Neuronal stem cell (in vitro differentiated cells): Measurements from ENCODE around the gene RBKS.

Source experiments
- DNase-seq: peaks from one replicate; pipeline ENCODE4 v3.0.0-alpha.2; 2013; ENCODE audit warnings: low spot score
- H2AFZ ChIP-seq: one replicate; pipeline ENCODE4 v1.6.1; 2013; ENCODE audit warnings: mild to moderate bottlenecking, low read length, inconsistent platforms
- H2AK5ac ChIP-seq: 2 replicates; pipeline ENCODE4 v1.6.1; 2013; ENCODE audit warnings: low read depth, mild to moderate bottlenecking, inconsistent platforms, low read length, moderate library complexity, mixed read lengths
- H2BK120ac ChIP-seq: 2 replicates; pipeline ENCODE4 v1.6.1; 2013; ENCODE audit warnings: low read depth, mild to moderate bottlenecking, inconsistent platforms, low read length, moderate library complexity, mixed read lengths
- H2BK12ac ChIP-seq: one replicate; pipeline ENCODE4 v1.6.1; 2013; ENCODE audit warnings: low read length, inconsistent platforms
- H2BK15ac ChIP-seq: 2 replicates; pipeline ENCODE4 v1.6.1; 2013; ENCODE audit warnings: mild to moderate bottlenecking, low read length, inconsistent platforms, mixed read lengths
- H2BK5ac ChIP-seq: one replicate; pipeline ENCODE4 v1.6.1; 2013; ENCODE audit warnings: inconsistent platforms, mild to moderate bottlenecking, low read length, moderate library complexity
- H3K14ac ChIP-seq: one replicate; pipeline ENCODE4 v1.6.1; 2013; ENCODE audit warnings: low read length, inconsistent platforms
- H3K18ac ChIP-seq: 2 replicates; pipeline ENCODE4 v1.6.1; 2013; ENCODE audit warnings: low read length, inconsistent platforms
- H3K23ac ChIP-seq: 2 replicates; pipeline ENCODE4 v1.6.1; 2013; ENCODE audit warnings: low read depth, mild to moderate bottlenecking, mixed read lengths, low read length, inconsistent platforms; ENCODE audit not compliant: poor library complexity
- H3K27ac ChIP-seq: replicated peaks from 3 replicates; pipeline ENCODE4 v1.5.1; 2013; ENCODE audit warnings: low read length, inconsistent platforms
- H3K27me3 ChIP-seq, 3 experiments: 2 replicates each; pipeline ENCODE4 v1.6.1; 2013; ENCODE audit warnings: low read length in 3 of 3, mild to moderate bottlenecking in 2 of 3, inconsistent platforms in 1 of 3, low read depth in 1 of 3, mixed read lengths in 1 of 3, moderate library complexity in 1 of 3; ENCODE audit not compliant: control insufficient read depth in 3 of 3, insufficient read depth in 3 of 3
- H3K36me3 ChIP-seq, 2 donors: replicated peaks in 1 of 2; 2 replicates each; pipeline ENCODE4 v1.6.1; 2013; ENCODE audit warnings: low read length in 2 of 2; ENCODE audit not compliant: control insufficient read depth in 2 of 2, insufficient read depth in 2 of 2
- H3K4ac ChIP-seq: 2 replicates; pipeline ENCODE4 v1.6.1; 2013; ENCODE audit warnings: inconsistent platforms, mild to moderate bottlenecking, low read length, moderate library complexity
- H3K4me1 ChIP-seq, 2 donors: 1 replicate in 1 of 2; 2 replicates in 1 of 2; pipeline ENCODE4 v1.6.1; 2013; ENCODE audit warnings: low read length in 2 of 2, low read depth in 1 of 2; ENCODE audit not compliant: control insufficient read depth in 2 of 2, insufficient read depth in 1 of 2
- H3K4me2 ChIP-seq: one replicate; pipeline ENCODE4 v1.6.1; 2013; ENCODE audit warnings: mild to moderate bottlenecking, low read length, inconsistent platforms; ENCODE audit not compliant: insufficient read depth, poor library complexity, severe bottlenecking
- H3K4me3 ChIP-seq, 2 donors: 2 replicates each; pipeline ENCODE4 v1.5.1; 2013; ENCODE audit warnings: low read length in 2 of 2, mild to moderate bottlenecking in 2 of 2, inconsistent platforms in 1 of 2, moderate library complexity in 1 of 2
- H3K79me1 ChIP-seq: one replicate; pipeline ENCODE4 v1.6.1; 2013; ENCODE audit warnings: low read depth, mild to moderate bottlenecking, inconsistent platforms, low read length, moderate library complexity
- H3K9ac ChIP-seq: one replicate; pipeline ENCODE4 v1.6.1; 2013; ENCODE audit warnings: mild to moderate bottlenecking, low read depth, low read length, inconsistent platforms; ENCODE audit not compliant: poor library complexity
- H3K9me3 ChIP-seq, 2 donors: replicated peaks in 1 of 2; 2 replicates each; pipeline versions ENCODE3 to v1.6.1; 2013; ENCODE audit warnings: low read length in 2 of 2, mild to moderate bottlenecking in 2 of 2, inconsistent platforms in 1 of 2, low read depth in 1 of 2, mixed read lengths in 1 of 2, moderate library complexity in 1 of 2; ENCODE audit not compliant: control insufficient read depth in 2 of 2, insufficient read depth in 1 of 2
- H4K8ac ChIP-seq: one replicate; pipeline ENCODE4 v1.6.1; 2013; ENCODE audit warnings: low read depth, mild to moderate bottlenecking, inconsistent platforms, low read length, moderate library complexity
- H4K91ac ChIP-seq: one replicate; pipeline ENCODE4 v1.6.1; 2013; ENCODE audit warnings: low read length, low read depth, mild to moderate bottlenecking, inconsistent platforms; ENCODE audit not compliant: poor library complexity
- WGBS, 2 donors: extraction: QIAGEN DNeasy Blood & Tissue Kit; methylation state at CpG; one replicate each; pipeline ENCODE4 v1.1.7; 2013; ENCODE audit warnings: missing lambda C conversion rate in 2 of 2, mixed read lengths in 1 of 2; ENCODE audit not compliant: insufficient read length in 2 of 2, insufficient replicate concordance in 1 of 2; ENCODE audit errors: extremely low coverage in 2 of 2; 5-methylcytosine and 5-hydroxymethylcytosine counted together

Gene RBKS

GRCh38 chr2:27929916-27930486 lies 39.8 kb upstream of the RBKS start:
- no peak overlapping the region for H4K8ac ChIP-seq
- H2BK15ac ChIP-seq, result no peak overlapping the region
- no CpG with 5 or more reads among the region's 11 CpGs for WGBS, 2 donors
- no peak overlapping the region for H2AK5ac ChIP-seq
- no peaks in the 10 kb centered on the region for H3K4me1 ChIP-seq
- no peaks in the 10 kb centered on the region for H3K27me3 ChIP-seq
- no peak overlapping the region for H3K9ac ChIP-seq
- H4K91ac ChIP-seq, result no peak overlapping the region
- H3K4me3 ChIP-seq, result no peak overlapping the region
- no peak overlapping the region for H3K27ac ChIP-seq
- H3K36me3 ChIP-seq, result peaks cover 0 to 9% of the 10 kb centered on the region in 2 donors
- no peak overlapping the region for H2AFZ ChIP-seq
- no peak overlapping the region for H3K4me2 ChIP-seq
- H2BK120ac ChIP-seq, result no peak overlapping the region
- no peak overlapping the region for H3K23ac ChIP-seq
- H2BK12ac ChIP-seq, result no peak overlapping the region
- H3K14ac ChIP-seq, result no peak overlapping the region
- H3K9me3 ChIP-seq, result no peaks in the 10 kb centered on the region
- no peak overlapping the region for H2BK5ac ChIP-seq
- DNase-seq, result no peak
- H3K79me1 ChIP-seq, result no peaks in the 10 kb centered on the region
- H3K4ac ChIP-seq, result no peak overlapping the region
- no peak overlapping the region for H3K18ac ChIP-seq

GRCh38 chr2:27925766-27926472 lies 35.7 kb upstream of the RBKS start:
- Histone ChIP-seq H3K4me1 (no peaks in the 10 kb centered on the region), H3K23ac (no peak overlapping the region), H3K18ac (no peak overlapping the region), H2BK15ac (no peak overlapping the region), H2AFZ (no peak overlapping the region), H3K79me1 (no peaks in the 10 kb centered on the region), H3K36me3 (peaks cover 0 to 9% of the 10 kb centered on the region in 2 donors), H4K91ac (no peak overlapping the region), H3K9me3 (no peaks in the 10 kb centered on the region), H3K4me2 (no peak overlapping the region), H3K14ac (peak overlapping the region; percentile 25), H2AK5ac (no peak overlapping the region), H3K4ac (no peak overlapping the region), H2BK12ac (no peak overlapping the region), H2BK5ac (no peak overlapping the region), H4K8ac (no peak overlapping the region), H3K27me3 (no peaks in the 10 kb centered on the region), H3K4me3 (no peak overlapping the region), H3K9ac (peak overlapping the region; percentile 9), H3K27ac (no peak overlapping the region), H2BK120ac (no peak overlapping the region)
- DNase-seq, result no peak
- WGBS, 2 donors, result no CpG with 5 or more reads among the region's 4 CpGs

GRCh38 chr2:27922842-27923241 lies 32.7 kb upstream of the RBKS start:
- Histone ChIP-seq H3K14ac (no peak overlapping the region), H3K18ac (no peak overlapping the region), H3K27ac (no peak overlapping the region), H3K36me3 (no peaks in the 10 kb centered on the region), H2AFZ (no peak overlapping the region), H4K8ac (no peak overlapping the region), H3K4me1 (no peaks in the 10 kb centered on the region), H3K4ac (no peak overlapping the region), H2BK120ac (no peak overlapping the region), H3K4me3 (no peak overlapping the region), H2BK15ac (no peak overlapping the region), H3K23ac (no peak overlapping the region), H3K9ac (no peak overlapping the region), H3K79me1 (peaks cover 3% of the 10 kb centered on the region), H3K27me3 (no peaks in the 10 kb centered on the region), H2BK12ac (no peak overlapping the region), H4K91ac (no peak overlapping the region), H3K4me2 (no peak overlapping the region), H2BK5ac (no peak overlapping the region), H2AK5ac (no peak overlapping the region), H3K9me3 (no peaks in the 10 kb centered on the region)
- WGBS, 2 donors, result no CpG with 5 or more reads among the region's 1 CpG
- DNase-seq, result no peak

GRCh38 chr2:27921880-27922547 lies 31.8 kb upstream of the RBKS start:
- Histone ChIP-seq H2BK5ac (no peak overlapping the region), H3K14ac (no peak overlapping the region), H2BK15ac (no peak overlapping the region), H3K4me2 (no peak overlapping the region), H2BK120ac (no peak overlapping the region), H3K4me1 (no peaks in the 10 kb centered on the region), H3K18ac (no peak overlapping the region), H3K27me3 (no peaks in the 10 kb centered on the region), H3K23ac (no peak overlapping the region), H3K27ac (no peak overlapping the region), H3K9ac (no peak overlapping the region), H3K36me3 (no peaks in the 10 kb centered on the region), H3K4ac (no peak overlapping the region), H3K9me3 (no peaks in the 10 kb centered on the region), H2AK5ac (no peak overlapping the region), H3K79me1 (peaks cover 3% of the 10 kb centered on the region), H3K4me3 (no peak overlapping the region), H2AFZ (no peak overlapping the region), H2BK12ac (no peak overlapping the region), H4K8ac (no peak overlapping the region), H4K91ac (no peak overlapping the region)
- no peak for DNase-seq
- WGBS, 2 donors, result no CpG with 5 or more reads among the region's 6 CpGs
